Measurements from ENCODE around the gene BCL2. TPM values are rescaled to one million over a fixed set of nuclear protein-coding genes. Genes with fewer than 3 reads are reported as not detected.

BCL2 gene
- total and polyA plus RNA-seq, 9 of the 15 experiments (the other 6 are each of a cell fraction or from before 2014, with no cell fraction given): 0.10 to 1.1 (median 0.65) TPM

DNA sequence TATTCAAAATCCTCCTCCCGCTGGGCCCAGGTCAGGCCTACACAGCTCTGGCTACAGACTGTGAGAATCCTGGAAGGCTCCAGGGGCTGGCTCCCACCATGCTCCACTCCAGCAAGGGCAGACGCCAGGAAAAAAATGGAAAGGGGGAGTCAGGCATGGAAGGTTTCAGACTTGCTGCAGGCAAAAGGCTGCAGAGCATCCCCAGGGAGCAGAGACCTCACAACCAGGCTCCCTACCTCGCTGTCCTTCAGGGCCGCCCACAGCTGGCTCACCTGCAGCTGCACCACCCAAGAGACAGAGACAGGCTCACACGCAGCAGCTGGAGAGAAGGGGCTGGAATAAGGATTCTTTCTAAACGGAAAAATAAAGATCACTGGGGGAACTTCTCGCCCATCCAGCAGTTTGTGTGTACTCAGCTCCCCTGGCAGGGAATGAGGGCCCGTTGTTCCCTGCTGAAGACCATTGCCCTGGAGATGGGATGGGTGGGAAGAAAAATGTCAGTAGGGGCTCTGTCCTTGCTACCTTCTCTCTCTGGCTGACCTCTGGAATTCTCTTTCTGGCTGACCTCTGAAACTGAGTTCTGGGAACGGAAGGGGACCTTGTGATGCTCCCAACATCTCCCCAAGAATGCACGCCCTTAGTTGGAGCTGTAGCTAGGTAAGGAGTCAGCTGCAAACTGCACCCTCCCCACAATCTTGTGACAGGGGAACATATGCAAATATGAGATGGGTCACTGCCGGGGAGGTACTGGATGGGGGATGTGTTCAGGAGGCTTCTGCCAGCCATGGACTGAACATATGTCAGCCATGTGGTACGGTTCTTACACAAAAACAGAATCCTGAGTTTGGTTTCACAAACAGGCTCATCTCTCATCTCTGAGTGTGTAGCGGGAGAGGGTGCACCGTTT lies 34.5 kb downstream of the BCL2 start (continued):
- TF ChIP-seq, protein P1, sequence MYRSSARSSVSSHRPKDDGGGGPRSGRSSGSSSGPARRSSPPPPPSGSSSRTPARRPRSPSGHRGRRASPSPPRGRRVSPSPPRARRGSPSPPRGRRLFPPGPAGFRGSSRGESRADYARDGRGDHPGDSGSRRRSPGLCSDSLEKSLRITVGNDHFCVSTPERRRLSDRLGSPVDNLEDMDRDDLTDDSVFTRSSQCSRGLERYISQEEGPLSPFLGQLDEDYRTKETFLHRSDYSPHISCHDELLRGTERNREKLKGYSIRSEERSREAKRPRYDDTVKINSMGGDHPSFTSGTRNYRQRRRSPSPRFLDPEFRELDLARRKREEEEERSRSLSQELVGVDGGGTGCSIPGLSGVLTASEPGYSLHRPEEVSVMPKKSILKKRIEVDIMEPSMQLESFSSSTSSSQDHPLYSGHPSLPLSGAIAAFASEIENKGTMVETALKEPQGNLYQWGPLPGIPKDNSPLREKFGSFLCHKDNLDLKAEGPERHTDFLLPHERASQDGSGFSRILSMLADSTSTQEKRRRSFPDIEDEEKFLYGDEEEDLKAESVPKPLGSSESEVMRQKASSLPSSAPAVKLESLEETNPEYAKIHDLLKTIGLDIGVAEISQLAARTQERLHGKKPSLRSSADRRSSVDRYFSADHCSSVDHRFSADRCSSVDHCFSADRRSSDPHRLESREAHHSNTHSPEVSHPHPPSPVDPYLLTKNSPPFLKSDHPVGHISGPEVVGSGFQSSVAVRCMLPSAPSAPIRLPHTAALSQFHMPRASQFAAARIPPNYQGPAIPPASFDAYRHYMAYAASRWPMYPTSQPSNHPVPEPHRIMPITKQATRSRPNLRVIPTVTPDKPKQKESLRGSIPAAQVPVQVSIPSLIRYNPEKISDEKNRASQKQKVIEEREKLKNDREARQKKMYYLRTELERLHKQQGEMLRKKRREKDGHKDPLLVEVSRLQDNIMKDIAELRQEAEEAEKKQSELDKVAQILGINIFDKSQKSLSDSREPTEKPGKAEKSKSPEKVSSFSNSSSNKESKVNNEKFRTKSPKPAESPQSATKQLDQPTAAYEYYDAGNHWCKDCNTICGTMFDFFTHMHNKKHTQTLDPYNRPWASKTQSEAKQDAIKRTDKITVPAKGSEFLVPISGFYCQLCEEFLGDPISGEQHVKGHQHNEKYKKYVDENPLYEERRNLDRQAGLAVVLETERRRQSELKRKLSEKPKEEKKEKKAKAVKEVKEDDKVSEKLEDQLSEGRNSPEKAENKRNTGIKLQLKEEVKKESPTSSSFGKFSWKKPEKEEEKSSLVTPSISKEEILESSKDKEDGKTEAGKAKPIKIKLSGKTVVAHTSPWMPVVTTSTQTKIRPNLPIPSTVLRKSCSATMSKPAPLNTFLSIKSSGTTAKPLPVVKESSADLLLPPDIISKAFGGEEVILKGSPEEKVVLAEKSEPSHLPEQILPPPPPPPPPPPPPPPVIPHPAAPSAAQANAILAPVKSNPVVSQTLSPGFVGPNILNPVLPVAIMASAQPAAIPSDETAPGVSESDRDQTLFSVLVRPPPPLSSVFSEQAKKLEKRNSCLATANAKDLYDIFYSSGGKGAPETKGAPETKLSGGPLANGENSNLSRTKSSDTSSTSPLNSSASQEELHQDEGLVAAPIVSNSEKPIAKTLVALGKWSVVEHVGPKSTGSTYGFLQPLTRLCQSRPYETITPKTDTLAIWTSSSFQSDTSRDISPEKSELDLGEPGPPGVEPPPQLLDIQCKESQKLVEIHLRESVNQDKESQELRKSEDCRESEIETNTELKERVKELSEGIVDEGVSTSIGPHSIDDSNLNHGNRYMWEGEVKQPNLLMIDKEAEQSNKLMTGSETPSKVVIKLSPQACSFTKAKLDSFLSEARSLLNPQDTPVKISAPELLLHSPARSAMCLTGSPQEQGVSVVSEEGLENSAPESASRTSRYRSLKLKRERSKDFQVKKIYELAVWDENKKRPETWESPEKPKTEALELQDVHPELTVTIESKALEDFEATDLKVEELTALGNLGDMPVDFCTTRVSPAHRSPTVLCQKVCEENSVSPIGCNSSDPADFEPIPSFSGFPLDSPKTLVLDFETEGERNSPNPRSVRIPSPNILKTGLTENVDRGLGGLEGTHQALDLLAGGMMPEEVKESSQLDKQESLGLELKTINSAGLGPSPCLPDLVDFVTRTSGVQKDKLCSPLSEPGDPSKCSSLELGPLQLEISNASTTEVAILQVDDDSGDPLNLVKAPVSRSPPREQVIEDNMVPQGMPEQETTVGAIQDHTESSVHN (IDR thresholded peaks at IDR 0.05; ENCODE audit: borderline replicate concordance in 1 of 2, low read depth in 1 of 2): no peak
- TF ChIP-seq LCOR (CRISPR knock-in tag; IDR thresholded peaks at IDR 0.05) (no peak), PATZ1 (CRISPR knock-in tag; IDR thresholded peaks at IDR 0.05; ENCODE audit: borderline replicate concordance) (no peak), C11orf30 (IDR thresholded peaks at IDR 0.05; ENCODE audit: low read depth) (no peak), CTBP1 (IDR thresholded peaks at IDR 0.05; ENCODE audit: borderline replicate concordance) (no peak), CC2D1A (IDR thresholded peaks at IDR 0.05) (no peak), SAFB2 (IDR thresholded peaks at IDR 0.05; ENCODE audit: borderline replicate concordance, low read depth, low read length, severe bottlenecking) (no peak), ZNF239 (CRISPR knock-in tag; IDR thresholded peaks at IDR 0.05) (no peak)
- TF ChIP-seq, protein P2, sequence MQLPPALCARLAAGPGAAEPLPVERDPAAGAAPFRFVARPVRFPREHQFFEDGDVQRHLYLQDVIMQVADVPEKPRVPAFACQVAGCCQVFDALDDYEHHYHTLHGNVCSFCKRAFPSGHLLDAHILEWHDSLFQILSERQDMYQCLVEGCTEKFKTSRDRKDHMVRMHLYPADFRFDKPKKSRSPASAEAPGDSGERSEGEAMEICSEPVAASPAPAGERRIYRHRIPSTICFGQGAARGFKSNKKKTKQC (CRISPR knock-in tag; IDR thresholded peaks at IDR 0.05): no peak

Measured in K562 (cell line).